ENCODE results near the gene CENPM. TPM values are rescaled to one million over a fixed set of nuclear protein-coding genes. Genes with fewer than 3 reads are reported as not detected.

CENPM gene
- total and polyA plus RNA-seq, 2 donors (not counting 3 experiments of a cell fraction or from before 2014, with no cell fraction given) = 34.5 to 37.4 TPM

DNA sequence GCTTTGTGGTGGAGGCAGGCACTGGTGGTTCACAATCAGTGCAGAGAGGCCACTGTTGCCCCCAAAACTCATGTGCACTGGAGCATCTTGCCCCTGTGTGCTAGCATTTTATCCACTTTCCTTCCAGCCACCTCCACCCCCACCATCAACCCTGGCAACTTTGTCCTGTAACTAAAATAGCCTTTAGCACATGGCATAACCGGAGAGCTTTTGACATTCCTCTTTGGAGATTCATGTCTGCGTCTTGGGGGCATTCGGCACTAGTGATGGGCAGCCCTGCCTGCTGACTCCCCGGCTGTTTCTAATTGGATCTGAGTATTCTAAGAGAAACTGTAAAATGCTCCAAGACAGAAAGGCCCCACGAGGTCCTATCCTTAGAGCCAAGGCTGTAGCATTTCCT, 47.8 kb downstream of the CENPM start:
- no peaks in the 10 kb centered on the region for H4K20me1 ChIP-seq (replicated peaks; ENCODE audit: control insufficient read depth, extremely low read depth, insufficient read depth, low read length)
- no peak overlapping the region for H3K9ac ChIP-seq (replicated peaks; ENCODE audit: extremely low read depth, insufficient read depth, low read length)
- intact Hi-C loops (cut with micrococcal nuclease) = no loop called here
- peaks cover 19 to 63% of the 10 kb centered on the region in 2 experiments for H3K36me3 ChIP-seq (ENCODE audit: control insufficient read depth in 2 of 2, extremely low read depth in 1 of 2, insufficient read depth in 2 of 2, low read length in 2 of 2)
- no peak overlapping the region for H3K27ac ChIP-seq (ENCODE audit: insufficient read depth, low read depth, low read length)
- dilution Hi-C loops (cut with MboI; ENCODE audit: extremely low pct_ligation_motif_present, low sequenced_read_pairs) = no loop called here
- DNase-seq (ENCODE audit: low read depth, low spot score) (no peak), FAIRE-seq (no peak)
- POLR2A ChIA-PET = no interaction called here
- H3K4me2 ChIP-seq (ENCODE audit: insufficient read depth, low read length) = no peak overlapping the region
- TF ChIP-seq FOS (IDR thresholded peaks at IDR 0.05; ENCODE audit: borderline replicate concordance, insufficient read depth, low read length) = no peak
- TF ChIP-seq POLR2A (IDR thresholded peaks at IDR 0.05; ENCODE audit: low read depth, low read length) = no peak
- no peak for TF ChIP-seq POLR2AphosphoS5 (IDR thresholded peaks at IDR 0.05; ENCODE audit: insufficient read depth, low read depth, low read length)
- no peak for TF ChIP-seq JUN (IDR thresholded peaks at IDR 0.05; ENCODE audit: borderline replicate concordance, insufficient read depth, insufficient read length, low read depth)
- TF ChIP-seq, protein P1, sequence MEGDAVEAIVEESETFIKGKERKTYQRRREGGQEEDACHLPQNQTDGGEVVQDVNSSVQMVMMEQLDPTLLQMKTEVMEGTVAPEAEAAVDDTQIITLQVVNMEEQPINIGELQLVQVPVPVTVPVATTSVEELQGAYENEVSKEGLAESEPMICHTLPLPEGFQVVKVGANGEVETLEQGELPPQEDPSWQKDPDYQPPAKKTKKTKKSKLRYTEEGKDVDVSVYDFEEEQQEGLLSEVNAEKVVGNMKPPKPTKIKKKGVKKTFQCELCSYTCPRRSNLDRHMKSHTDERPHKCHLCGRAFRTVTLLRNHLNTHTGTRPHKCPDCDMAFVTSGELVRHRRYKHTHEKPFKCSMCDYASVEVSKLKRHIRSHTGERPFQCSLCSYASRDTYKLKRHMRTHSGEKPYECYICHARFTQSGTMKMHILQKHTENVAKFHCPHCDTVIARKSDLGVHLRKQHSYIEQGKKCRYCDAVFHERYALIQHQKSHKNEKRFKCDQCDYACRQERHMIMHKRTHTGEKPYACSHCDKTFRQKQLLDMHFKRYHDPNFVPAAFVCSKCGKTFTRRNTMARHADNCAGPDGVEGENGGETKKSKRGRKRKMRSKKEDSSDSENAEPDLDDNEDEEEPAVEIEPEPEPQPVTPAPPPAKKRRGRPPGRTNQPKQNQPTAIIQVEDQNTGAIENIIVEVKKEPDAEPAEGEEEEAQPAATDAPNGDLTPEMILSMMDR (IDR thresholded peaks at IDR 0.05; ENCODE audit: extremely low read depth in 1 of 2, insufficient read depth in 1 of 2, low read depth in 1 of 2, low read length in 2 of 2) = no peak
- no peak overlapping the region for H2AFZ ChIP-seq (ENCODE audit: low read depth, low read length)
- H3K79me2 ChIP-seq (ENCODE audit: control insufficient read depth, insufficient read depth, low read length) = no peaks in the 10 kb centered on the region
- H3K4me1 ChIP-seq (ENCODE audit: control insufficient read depth, extremely low read depth, insufficient read depth, low read length) = no peaks in the 10 kb centered on the region
- H3K9me3 ChIP-seq (replicated peaks; ENCODE audit: control insufficient read depth, insufficient read depth, low read length) = no peaks in the 10 kb centered on the region
- H3K4me3 ChIP-seq (replicated peaks in 1 of 3; ENCODE audit: insufficient read depth in 1 of 3, low read depth in 1 of 3, low read length in 3 of 3) = no peak overlapping the region
- BruUV-seq (replicated peaks) = no TSS peak
- CTCF ChIA-PET = no interaction called here
- no peaks in the 10 kb centered on the region for H3K27me3 ChIP-seq (ENCODE audit: control insufficient read depth in 2 of 2, insufficient read depth in 2 of 2, low read length in 2 of 2)
- H3K9me1 ChIP-seq (replicated peaks; ENCODE audit: control insufficient read depth, extremely low read depth, insufficient read depth, low read length) = no peaks in the 10 kb centered on the region

DNA sequence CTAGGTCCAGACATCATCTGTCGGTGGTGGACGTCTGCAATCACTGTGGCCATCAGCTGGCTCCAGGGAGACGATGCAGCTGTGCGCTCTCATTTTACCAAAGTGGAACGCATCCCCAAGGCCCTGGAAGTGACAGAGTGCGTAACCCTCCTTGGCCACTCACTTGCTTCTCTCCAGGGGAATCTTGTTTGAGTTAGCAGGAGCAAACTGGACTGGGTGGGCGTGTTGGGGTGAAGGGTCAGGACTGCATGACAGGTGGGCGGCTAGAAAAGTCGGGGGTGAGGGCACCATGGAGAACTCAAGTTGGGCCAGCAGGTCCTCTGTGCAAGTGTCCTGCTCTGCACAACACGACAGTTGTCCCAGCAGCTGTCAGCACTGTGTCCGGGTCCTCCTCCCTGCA, 48.3 kb downstream of the CENPM start:
- Histone ChIP-seq H3K4me2 (ENCODE audit: insufficient read depth, low read length) (no peak overlapping the region), H3K4me3 (replicated peaks in 1 of 3; ENCODE audit: insufficient read depth in 1 of 3, low read depth in 1 of 3, low read length in 3 of 3) (no peak overlapping the region), H3K79me2 (ENCODE audit: control insufficient read depth, insufficient read depth, low read length) (no peaks in the 10 kb centered on the region), H3K4me1 (ENCODE audit: control insufficient read depth, extremely low read depth, insufficient read depth, low read length) (no peaks in the 10 kb centered on the region), H3K9me3 (replicated peaks; ENCODE audit: control insufficient read depth, insufficient read depth, low read length) (no peaks in the 10 kb centered on the region), H3K27ac (ENCODE audit: insufficient read depth, low read depth, low read length) (no peak overlapping the region), H2AFZ (ENCODE audit: low read depth, low read length) (no peak overlapping the region), H3K27me3 (ENCODE audit: control insufficient read depth in 2 of 2, insufficient read depth in 2 of 2, low read length in 2 of 2) (no peaks in the 10 kb centered on the region), H4K20me1 (replicated peaks; ENCODE audit: control insufficient read depth, extremely low read depth, insufficient read depth, low read length) (no peaks in the 10 kb centered on the region), H3K36me3 (ENCODE audit: control insufficient read depth in 2 of 2, extremely low read depth in 1 of 2, insufficient read depth in 2 of 2, low read length in 2 of 2) (peaks cover 18 to 61% of the 10 kb centered on the region in 2 experiments), H3K9ac (replicated peaks; ENCODE audit: extremely low read depth, insufficient read depth, low read length) (no peak overlapping the region), H3K9me1 (replicated peaks; ENCODE audit: control insufficient read depth, extremely low read depth, insufficient read depth, low read length) (no peaks in the 10 kb centered on the region)
- DNase-seq (ENCODE audit: low read depth, low spot score) = no peak
- dilution Hi-C loops (cut with MboI; ENCODE audit: extremely low pct_ligation_motif_present, low sequenced_read_pairs) = no loop called here
- no peak for TF ChIP-seq POLR2A (IDR thresholded peaks at IDR 0.05; ENCODE audit: low read depth, low read length)
- no peak for TF ChIP-seq GATA2 (IDR thresholded peaks at IDR 0.05; ENCODE audit: insufficient read depth, insufficient read length, low read depth, low read length)
- TF ChIP-seq MYC (IDR thresholded peaks at IDR 0.05; ENCODE audit: low read depth, low read length) = no peak
- ChIA-PET CTCF (no interaction called here), POLR2A (no interaction called here)
- intact Hi-C loops (cut with micrococcal nuclease) = no loop called here
- no TSS peak for BruUV-seq (replicated peaks)
- FAIRE-seq = no peak
